GM21786 (cell line): ENCODE data around the gene DNPH1.

Source experiments
- ATAC-seq: cut with Tn5 transposase; IDR thresholded peaks from one replicate; pipeline ENCODE4 v1.9.1; 2021; ENCODE audit not compliant: unreplicated experiment

DNPH1 gene

DNA sequence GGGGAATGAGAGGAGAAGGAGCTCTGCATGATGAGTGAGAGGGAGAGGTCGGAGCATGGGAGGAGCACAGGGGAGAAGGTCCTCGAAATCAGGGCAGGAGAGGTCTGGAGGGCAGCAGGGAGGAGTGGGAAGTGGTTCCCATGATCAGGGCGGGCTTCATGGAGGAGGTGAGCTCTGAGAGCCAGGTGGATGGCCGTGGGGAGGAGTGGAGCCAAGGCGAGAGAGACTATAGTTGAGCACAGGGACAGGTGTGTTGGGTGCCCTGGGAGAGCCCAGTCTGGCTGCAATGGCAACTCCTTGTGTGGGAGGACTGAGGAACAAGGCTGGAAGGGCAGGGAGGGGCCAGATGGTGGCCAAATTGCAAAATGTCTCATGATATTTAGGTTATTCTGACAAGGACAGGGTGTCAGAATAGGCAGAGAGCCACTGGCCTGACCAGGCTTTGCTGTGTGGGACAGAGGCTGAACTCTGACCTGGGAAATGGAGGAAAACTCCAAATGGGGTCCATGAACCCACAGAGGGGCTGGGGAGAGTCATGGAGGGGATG lies 35.4 kb upstream of the DNPH1 start:
- no peak for ATAC-seq

DNA sequence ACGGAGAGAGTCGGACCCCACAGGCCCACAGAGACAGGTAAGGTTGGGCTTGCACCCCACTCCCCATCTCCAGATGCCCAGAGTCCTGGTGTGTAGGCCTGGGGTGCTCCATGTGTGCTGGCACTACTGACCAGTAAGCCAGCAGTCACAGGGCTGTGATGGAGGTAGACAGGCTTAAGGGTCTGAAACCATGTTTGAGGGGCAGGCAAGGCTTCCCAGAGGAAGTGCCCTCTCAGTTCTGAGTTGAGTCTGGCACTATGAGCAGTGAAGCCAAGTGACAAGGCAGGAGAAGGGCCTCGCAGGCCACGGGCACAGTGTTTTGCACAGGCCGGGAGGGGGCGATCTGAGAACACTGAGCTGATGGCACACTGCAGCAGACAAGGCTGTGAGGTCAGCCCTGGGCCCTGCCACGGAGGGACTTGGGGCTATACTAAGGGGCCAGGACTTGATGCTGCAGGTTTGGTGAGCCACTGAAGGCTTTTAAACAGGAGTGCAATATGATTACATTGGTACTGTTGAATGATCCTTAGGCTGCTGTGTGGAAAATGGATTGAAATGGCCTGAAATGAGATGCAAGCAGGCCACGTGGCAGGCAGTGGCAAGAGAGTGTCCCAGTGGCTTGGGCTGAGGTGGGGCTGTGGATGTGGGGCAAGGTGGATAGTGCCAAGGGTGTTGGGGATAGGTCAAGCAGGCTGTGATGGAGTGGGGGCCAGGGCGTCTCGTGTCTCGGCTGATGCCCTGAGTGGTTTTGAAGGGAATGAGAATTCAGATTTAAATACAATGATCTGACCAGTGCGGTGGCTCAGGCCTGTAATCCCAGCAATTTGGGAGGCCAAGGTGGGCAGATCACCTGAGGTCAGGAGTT lies 34.3 kb upstream of the DNPH1 start:
- peak; percentile 78 for ATAC-seq

DNA sequence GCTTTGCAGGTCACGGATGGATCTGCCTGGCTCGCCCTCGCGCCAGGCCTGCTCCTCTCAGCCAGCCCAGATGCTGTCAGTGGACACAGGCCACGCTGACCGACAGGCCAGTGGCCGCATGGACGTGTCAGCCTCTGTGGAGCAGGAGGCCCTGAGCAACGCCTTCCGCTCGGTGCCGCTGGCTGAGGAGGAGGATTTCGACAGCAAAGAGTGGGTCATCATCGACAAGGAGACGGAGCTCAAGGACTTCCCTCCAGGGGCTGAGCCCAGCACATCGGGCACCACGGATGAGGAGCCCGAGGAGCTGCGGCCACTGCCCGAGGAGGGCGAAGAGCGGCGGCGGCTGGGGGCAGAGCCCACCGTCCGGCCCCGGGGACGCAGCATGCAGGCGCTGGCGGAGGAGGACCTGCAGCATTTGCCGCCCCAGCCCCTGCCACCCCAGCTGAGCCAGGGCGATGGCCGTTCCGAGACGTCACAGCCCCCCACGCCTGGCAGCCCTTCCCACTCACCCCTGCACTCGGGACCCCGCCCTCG lies 33.6 kb upstream of the DNPH1 start:
- ATAC-seq, result no peak

DNA sequence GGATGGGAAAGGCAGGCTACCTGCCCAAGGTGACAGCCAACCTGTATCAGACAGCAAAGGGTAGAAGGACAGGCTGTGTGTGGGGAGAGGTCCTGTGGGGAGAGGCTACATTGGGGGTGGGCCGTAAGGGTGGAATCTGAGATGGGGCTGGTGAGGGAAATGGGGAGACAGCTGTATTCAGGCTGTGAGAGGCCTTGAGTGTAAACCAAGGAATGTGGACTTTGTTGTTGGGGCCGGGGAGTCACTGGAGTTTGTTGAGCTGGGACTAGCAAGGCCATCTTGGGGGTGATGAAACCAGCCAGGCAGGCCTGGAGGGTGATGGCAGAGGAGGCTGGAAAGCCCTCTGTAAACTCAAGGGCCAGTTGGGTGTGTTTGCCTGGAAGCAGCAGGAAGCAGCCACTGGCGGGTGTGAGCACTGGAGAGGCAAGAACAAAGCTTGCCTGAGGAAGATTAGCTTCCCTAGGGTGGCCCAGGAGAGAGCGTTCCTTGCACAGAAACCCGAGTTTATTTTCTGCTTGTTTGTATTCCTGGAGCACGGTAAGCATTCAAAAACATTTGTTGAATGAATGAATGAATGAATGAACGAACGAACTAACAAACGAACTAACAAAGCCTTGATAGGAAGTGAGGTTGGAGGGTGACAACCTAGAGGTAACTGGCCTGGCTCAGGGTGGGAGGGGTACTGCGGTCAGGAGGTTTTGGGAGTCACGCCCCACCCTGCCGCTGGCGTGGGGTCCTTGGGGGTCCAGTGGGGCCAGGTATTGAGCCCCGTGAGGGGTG lies 32.9 kb upstream of the DNPH1 start:
- ATAC-seq, result no peak

DNA sequence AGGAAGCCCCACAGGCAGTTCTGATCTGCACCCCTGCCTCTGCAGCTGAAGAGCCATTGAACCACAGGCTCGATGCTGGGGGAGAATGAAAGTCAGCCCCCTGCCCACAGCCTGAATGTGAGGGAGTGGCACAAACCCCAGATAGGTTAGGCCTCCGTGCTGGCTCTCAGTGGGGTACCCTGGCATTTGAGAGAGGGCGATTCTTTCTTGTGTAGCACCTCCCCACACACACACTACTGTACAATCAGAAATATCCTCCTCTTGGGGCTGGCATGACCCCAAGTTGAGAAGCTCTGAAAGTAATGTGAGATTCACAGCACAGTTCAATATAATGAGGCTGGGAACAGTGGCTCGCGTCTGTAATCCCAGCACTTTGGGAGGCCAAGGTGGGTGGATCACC lies 31.9 kb upstream of the DNPH1 start:
- ATAC-seq, result no peak

DNA sequence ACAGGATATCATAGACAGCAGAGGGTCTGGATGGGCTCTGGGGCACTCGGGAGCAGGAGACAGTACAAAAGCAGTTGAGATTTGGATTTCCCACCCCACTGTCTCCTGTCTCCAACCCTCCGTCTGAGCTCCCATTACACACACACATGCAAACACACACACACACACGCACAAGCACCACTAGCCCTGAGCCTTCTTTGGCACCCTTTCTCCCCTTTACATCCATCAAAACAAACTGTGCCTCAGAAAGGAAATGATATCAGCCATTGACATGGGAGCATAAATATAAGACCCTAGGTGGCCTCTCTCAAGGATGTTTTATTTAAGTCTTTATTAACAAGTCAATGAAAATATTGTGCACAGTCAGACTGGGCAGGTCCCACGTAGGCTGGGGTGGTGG lies 31.5 kb upstream of the DNPH1 start:
- ATAC-seq, result no peak

DNA sequence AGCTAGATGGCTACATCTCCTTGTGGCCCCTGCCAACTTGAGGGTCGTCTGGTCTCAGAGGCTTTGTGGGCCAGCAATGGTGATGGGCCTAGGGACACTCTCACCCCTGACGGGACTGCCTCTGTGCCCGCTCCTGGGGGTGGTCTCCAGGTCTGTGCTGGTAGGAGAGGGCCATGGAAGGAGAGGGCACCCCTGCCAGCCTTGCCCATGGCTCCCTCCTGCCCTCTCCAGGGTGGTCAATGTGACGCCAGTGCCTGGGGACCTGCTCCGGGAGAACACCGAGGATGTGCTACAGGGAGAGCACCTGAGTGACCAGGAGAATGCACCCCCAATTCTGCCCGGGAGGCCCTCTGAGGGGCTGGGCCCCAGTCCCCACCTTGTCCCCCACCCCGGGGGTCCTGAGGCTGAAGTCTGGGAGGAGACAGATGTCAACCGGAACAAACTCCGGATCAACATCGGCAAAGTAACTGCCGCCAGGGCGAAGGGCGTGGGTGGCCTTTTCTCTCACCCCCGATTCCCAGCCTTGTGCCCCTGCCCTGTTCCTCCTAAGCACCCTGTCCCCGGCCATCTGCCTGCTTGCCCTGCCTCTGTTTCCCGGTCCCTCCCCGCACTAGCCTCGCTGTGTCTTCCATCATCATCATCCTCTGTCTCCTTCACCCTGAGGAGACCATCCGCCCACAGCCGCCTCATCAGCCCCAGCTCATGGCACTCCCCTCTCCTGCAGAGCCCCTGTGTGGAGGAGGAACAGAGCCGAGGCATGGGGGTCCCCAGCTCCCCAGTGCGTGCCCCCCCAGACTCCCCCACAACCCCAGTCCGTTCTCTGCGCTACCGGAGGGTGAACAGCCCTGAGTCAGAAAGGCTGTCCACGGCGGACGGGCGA lies 29.8 kb upstream of the DNPH1 start:
- ATAC-seq, result no peak

DNA sequence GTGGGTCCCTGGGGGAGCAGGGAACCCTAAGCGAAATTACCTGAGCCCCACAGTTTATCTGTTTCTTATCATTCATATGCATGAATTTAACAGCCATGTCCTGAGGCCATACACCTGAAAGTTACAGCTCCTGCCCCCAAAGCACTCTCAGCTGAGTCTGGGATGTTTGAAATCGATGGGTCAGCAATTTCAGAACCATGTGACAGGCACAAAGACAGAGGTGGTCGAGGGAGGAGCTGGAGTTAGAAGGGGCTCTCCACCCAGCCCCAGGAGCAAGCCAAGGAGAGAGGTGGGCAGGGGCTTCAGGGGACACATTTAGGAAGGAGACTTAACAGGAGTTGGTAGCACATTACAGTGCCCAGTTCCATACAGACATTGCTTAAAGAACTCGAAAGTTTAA lies 28.9 kb upstream of the DNPH1 start:
- no peak for ATAC-seq

DNA sequence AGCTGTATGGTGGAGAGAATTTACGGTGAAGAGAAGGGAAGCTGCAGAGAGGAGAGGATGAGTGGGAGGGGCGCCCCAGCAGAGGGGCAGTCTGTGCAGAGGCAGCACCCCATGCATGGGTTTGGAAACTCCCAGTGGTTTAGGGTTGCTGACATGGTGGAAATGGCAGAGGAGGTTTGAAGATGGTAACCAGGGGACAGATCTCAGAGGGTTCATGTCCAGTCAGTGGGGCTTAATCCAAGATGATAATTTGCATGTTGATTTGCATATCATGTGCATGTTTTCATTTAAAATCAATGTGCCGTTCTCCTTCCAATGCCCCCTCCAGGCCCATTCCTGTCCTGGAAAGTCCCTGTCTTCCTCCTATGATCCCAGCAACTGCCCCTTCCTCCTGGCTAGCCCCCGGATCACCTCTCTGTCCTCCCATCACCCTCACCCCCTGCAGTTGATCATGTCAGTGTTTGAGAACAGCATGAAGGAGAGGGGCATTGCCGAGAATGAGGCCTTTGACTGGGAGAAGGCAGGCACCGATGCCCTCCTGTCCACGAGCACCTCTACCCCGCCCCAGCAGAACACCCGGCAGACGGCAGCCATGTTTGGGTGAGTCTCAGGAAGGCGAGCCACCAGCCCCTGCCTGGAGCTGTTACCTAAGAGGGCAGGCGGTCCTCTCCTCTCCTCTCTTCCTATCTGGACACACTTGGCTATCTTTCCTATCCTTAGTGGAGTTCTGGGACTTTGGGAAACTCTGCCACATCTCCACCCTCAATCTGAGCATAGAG lies 28.3 kb upstream of the DNPH1 start:
- no peak for ATAC-seq

DNA sequence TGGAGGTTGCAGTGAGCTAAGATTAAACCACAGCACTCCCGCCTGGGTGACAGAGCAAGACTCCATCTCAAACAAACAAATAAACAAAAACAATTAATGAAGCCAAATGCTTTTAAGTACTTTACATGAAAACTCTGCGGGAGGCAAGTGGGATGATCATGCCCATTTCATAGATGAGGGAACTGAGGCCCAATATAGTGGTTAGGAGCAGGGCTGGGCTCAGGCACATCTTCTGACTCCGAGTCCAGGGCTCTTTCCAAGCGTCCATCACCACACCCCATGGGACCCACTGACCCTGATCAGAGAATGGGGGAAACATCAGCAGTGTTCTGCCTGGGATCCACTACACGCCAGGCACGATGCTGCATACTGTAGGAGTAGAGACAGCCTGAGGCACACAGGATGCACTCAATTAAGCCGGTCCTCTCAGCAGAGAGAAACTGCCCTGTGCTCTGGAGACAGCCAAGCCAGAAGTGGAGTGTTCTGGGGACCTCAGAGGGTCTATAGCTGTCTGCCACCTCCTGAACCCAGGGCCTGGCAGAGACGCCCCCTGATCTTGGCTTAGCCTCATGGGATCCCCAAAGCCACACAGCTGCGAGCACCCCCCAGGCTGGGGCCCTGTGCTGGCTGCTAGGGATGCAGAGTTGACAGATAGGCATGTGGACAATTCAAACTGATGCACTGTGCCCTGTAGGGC lies 27.5 kb upstream of the DNPH1 start:
- no peak for ATAC-seq

DNA sequence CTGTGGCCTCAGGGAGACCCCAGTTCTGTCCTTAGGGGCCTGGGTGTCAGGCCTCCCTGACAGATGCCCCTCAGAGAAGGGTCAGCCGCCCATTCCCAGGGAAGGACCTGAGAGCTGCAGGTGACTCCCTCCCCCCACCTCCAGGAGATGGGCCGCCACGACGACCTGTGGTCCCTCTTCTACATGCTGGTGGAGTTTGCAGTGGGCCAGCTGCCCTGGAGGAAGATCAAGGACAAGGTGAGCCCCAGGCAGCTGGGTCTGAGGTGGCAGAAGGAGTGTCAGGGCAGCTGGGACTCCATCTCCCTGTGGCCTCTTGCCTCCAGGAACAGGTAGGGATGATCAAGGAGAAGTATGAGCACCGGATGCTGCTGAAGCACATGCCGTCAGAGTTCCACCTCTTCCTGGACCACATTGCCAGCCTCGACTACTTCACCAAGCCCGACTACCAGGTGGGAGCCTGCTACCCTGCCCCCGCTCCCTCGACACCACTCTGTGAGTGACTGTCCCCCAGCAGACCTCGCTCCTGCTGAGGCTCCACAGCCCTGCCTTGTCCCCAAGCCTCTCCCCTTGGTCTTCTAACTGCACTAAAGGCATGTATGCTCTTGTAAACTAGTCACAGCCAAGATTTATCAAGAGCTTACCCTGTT lies 26.2 kb upstream of the DNPH1 start:
- ATAC-seq, result no peak

DNA sequence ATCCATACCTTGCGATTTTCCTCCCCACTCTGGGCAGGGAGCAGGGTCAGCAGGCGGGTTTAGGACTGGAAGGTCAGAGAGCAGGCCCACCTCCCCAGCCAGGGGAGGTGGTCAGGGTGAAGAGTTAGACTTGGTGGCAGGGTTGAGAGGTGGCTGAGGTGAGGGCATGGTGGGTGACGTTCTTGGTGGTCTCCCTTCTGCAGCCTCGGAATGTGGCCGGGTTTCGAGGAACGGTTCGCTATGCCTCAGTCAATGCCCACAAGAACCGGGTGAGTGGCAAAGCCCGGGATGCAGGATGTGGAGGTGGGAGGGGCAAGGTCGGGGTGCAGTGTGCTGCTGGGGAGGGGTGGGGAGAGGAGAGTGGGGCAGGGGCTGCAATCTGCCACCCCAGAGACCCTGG lies 25.6 kb upstream of the DNPH1 start:
- no peak for ATAC-seq

DNA sequence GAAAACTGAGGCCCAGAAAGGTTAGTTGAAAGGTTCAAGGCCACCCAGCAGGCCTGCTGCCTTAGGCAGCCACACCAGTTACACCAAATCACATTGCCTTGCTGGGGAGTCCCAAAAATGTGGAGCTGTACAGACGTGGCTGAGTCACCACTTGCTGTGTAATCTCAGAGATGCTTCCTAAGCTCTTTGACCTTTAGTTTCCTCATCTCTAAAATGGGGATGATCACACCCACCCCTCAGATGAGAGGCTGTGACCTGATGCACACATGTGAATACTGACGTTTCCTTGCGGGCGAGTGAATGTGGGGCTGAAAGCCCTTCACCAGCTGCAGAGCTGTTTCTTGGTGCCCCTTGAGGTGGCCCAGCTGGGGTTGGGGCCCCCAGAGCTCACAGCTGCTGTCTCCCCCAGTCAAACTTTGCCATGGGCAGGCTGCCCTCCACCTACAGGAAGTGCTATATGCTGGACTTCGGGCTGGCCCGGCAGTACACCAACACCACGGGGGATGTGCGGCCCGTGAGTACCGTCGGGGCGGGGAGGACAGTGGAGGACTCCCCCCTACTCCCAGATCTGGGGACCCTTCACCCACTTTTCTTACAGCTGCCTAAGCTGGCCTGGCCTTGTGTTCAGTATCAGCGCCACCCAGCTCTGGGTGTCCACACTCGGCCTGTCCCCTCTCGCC lies 25.0 kb upstream of the DNPH1 start:
- no peak for ATAC-seq

DNA sequence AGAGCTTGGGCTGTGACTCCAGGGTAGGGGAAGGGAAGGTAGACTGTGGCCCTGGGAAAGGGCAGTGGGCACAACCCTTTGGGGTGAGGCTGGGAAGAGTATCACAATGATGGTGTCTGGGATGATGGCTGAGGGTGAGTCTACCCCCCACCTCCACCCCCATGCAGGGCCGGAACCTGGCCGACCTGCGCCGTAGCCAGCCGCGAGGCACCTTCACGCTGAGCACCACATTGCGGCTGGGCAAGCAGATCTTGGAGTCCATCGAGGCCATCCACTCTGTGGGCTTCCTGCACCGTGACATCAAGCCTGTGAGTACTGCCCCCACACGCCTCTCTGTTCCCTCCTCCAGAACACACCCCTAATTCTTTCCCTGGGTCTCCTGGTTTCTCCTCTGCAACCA lies 24.1 kb upstream of the DNPH1 start:
- ATAC-seq, result no peak

DNA sequence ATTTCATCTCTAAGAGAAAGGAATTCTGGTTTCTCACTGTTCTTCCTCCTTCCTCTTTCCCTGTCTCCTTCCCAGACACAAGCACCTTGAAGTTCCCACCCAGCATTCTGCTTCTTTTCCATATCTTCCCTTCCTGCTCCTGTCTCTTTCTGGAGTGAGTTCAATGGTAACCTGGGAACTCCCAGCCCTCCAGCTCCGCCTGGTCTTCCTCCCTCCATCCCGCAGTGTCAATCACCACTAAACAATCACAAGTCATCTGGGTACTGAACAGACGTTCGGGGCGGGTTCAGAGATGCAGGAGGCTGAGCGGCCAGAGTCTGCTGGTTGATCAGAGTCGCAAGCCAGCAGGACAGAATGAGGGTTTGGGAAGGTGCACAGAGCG lies 21.7 kb upstream of the DNPH1 start:
- no peak for ATAC-seq

DNA sequence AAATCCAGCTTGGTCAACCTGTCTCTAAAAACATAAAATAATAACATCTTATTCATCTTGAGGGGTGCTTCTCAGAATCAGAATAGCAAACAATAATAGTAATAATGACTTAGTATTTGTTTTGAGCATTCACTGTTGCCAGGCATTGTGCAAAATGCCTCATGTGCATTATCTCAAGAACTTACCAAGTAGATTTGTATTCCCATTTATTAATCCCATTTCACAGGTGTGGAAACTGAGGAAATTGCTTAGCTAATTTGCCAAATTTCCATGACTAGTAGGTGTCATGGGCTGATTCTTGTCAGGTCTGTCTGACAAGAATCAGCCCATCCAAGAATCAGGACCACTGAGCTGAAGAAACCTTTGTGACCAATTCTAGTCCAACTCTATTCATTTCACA lies 19.5 kb upstream of the DNPH1 start:
- ATAC-seq, result no peak

DNA sequence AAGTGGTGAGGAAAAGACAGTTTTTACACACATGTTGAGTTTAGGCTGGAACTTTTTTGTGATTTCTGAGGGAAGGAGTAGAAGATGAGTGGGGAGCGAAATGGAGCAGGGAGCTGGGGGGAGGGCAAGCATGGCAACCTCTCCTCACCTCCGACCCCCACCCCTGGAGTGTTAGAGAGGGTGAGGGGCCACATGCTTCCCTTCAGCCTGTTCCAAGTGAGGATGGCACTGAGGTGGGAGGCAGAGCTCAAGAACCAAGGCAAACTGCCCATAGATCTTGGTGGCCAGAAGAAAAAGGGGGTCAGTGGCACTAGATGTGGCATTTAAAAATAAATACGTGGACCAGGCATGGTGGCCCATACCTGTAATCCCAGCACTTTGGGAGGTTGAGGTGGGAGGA lies 18.8 kb upstream of the DNPH1 start:
- ATAC-seq, result no peak
